ENCODE measurements around the gene RABGGTA. TPM values are rescaled to one million over a fixed set of nuclear protein-coding genes. Genes with fewer than 3 reads are reported as not detected.

The RABGGTA gene
- total RNA-seq, 1 donor from 2014 or later: 19.4 TPM

GRCh38 chr14:24266344-24267244 lies 4.8 kb downstream of the RABGGTA start:
- no peak for DNase-seq
- no peak for ATAC-seq
- intact Hi-C loops (cut with micrococcal nuclease): no loop called here

- intact Hi-C loops (cut with micrococcal nuclease): no loop called here
- DNase-seq (no peak), ATAC-seq (no peak)
Observed at GRCh38 chr14:24264298-24264697, 7.1 kb downstream of the RABGGTA start.

DNA sequence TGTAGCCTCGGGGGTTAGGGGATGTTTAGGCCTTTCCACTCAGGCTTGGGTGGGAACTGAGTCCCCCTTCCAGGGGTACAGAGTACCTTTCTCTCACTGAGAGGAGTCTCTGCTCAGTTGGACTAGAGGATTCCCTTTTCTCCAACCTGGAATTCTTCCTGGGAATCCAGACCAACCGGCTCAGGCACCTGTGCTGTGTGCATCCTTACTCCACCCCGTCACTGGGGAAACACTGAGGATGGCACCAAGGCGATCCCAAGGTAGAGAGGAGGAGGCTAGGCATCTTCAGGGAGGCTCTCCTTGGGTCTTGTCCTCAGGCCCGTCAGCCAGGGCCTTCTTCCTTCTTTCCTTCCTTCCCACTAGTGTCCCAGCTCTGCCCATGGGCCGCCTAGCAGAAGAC lies 7.5 kb downstream of the RABGGTA start:
- intact Hi-C loops (cut with micrococcal nuclease): no loop called here
- DNase-seq: no peak
- ATAC-seq: no peak

DNA sequence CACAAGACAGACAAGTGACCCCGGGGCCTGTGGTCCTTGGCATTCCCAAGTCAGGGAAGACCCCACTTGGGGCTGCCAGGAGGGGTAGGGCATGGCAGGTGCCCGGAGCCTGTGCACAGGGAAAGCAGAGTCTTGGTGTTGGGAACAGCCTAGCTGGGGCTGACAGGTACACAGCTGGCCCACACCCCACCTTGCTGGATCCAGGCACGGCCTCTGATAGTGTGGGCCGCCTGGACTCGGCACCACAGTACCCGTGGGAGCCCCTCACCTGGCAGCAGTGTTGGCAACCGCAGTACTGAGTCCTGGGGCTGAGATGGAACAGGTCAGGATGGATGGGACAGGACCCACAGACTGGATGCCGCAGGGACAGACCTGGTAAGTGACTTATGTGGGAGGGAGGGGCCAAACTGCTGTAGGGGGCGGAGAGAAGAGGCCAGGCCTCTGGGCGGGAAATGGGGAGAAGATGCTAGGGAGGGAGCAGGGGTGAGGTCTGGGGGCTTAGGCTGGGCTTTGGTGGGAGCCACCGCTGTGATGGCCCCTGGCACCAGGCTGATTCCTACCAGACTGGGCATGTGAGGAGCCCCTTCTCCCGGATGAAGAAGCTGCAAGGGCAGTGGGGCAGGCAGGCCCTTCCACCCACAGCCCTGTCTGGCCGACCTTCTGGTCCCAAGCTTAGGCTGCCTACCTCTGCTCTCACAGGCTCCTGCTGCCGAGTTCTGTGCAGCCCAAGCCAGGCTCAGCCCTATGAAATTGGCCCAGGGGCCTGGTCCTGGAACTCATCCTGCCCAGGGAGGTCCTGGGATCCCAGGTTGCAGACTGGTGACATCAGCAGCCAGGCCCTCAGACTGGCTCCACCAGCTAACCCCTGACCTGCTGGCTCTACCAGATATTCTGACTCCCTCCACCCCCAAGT lies 8.3 kb downstream of the RABGGTA start, which contains the start of gene TGM1:
TSS of gene TGM1 (minus strand) at position 357 of the 913 bp plus-strand sequence. CDS start 825 bp downstream, outside the sequence.
- DNase-seq (no peak), ATAC-seq (no peak)
- intact Hi-C loops (cut with micrococcal nuclease): no loop called here

DNA sequence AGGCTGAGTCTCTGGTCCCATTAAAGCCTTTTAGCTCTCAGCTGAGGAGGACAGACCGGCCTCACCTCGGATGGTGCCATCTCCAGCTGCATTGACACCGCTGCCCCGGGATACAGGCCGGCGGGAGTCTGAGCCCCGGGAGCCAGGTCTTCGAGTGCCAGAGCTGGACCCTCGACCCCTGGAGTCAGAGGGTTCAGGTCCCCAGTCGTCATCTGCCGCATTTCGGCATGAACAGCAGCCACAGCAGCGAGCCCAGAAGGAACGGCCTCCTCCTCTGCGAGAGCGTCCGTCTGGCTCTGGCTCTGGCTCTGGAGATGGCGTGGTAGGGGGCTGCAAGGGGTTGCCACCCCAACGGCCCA lies 9.4 kb downstream of the RABGGTA start:
- DNase-seq: no peak
- no peak for ATAC-seq
- intact Hi-C loops (cut with micrococcal nuclease): no loop called here

DNA sequence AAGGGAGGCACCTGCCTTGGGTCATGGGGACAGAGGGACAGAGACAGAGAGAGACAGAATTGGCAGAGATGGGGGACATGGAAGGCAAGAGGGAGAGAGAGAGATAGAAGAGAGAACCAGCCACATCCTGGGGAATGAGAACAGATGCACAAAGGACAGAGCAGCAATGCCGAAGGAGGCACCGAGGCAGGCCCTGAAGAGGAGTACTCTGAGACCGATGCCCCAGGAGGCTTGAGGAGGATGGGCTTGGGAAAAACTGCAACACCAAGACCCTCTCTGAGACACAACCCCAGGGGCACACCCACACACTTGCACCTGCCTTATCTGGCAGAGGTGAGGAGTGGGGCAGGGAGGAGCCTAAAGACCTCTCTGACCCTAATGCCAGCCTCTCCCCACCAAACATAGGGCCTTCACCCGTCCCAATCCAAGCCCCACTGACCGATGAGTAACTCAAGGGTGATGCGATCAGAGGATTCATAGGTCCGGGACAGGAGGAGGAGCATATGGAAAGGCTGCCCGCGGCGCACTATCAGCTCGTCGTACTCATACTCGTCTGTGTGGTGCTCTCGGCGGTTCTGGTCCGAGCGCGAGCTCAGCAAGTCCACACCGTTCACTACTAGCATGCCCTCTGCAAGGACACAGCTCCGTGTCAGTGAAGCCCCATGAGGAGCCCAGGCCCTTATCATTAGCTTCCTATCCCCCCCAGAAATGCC lies 10.0 kb downstream of the RABGGTA start:
- DNase-seq (no peak), ATAC-seq (no peak)
- intact Hi-C loops (cut with micrococcal nuclease): no loop called here

GRCh38 chr14:24260780-24261157 lies 10.6 kb downstream of the RABGGTA start:
- ATAC-seq (no peak), DNase-seq (no peak)
- intact Hi-C loops (cut with micrococcal nuclease): no loop called here

DNA sequence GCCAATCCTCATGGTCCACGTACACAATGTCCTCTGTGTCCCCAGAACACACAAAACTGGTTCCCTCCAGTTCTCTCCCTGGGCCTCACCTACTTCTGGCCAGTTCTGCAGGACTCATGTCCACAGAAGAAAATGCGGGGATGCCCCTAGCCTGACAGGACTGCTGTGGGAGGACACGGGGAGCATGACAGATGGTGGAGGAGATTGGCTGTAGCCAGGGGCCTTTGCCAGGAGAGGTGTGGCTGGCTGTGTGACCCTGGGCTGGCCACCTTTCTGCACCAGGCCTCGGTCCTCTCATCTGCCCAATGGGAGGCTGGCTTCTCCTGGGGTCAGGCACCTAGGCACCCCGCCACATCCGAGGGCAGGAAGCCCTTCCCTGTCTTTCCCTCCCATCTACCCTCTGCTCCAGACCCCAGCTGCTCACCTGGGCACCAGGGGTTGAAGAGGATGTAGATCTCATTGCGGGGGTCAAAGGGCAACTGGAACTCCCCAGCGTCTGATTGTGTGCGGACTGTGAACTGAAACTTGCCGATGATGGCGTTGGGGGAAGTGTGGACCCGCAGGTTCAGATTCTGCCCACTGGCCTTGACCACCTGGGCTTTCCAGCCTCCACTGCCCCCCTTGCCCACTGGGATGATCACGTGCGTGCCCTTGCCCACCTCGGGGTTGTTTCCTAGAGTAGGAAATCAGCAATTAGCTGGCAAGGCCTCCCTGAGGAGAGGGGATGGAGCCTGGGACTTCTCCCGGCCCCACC lies 11.2 kb downstream of the RABGGTA start:
- DNase-seq: no peak
- no peak for ATAC-seq
- intact Hi-C loops (cut with micrococcal nuclease): no loop called here

DNA sequence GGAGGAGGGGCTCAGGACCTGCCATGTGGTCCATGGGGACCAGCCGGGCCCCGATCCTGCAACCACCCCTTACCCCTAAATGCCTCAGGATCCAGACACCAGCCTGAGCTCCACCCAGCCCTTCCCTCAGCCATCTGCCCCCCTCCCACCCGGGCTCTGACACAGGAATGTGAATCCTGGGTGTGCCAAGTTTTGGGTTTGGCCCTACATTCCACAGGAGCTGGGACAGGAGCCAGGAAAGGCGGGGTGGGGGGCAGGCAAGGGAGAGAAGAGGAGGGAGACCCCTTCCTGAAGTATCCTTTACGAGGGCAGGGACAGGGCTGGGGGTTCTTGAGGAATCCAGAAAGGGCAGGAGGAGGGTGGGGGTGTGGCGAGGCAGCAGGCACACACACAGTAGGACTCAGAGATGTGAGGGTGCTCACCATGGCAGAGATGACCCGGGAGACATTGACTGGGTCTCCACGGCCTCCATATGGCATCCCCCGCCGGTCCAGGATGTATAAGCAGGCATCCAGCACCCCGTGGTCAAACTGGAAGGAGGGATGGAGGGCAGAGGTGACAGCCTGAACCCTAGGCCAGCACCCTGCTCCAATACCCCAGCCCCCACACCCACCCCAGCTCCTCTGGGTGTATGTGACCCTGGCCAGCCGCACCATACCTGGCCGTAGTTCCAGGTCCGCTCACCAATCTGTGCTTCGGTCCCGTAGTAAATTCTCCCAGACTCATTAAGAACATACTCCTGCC lies 11.9 kb downstream of the RABGGTA start:
- intact Hi-C loops (cut with micrococcal nuclease): no loop called here
- ATAC-seq: no peak

GRCh38 chr14:24258548-24259265 lies 12.7 kb downstream of the RABGGTA start:
- no peak for DNase-seq
- ATAC-seq: no peak
- intact Hi-C loops (cut with micrococcal nuclease): no loop called here

More for the DNA sequence above, 11.9 kb downstream of the RABGGTA start:
- DNase-seq: no peak

DNA sequence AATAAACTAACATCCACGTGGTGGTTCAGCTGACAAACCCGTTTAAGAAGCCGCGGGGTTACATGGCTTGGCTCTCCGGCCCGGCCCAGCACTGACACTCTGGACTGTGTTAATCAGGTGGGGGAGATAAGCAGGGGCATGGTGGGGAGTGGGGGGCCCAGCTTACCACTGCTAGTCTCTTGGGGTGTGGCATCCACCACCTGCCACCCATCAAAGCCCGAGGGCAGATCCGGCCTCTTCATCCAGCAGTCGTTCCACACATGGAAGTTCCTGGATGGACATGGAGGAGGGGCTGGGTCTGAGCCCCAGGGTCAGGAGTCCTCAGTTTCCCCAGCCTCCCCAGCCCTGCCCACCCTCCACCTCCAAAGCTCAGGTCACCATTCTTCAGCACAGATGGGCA lies 13.3 kb downstream of the RABGGTA start:
- ATAC-seq: no peak
- DNase-seq: no peak
- intact Hi-C loops (cut with micrococcal nuclease): no loop called here

GRCh38 chr14:24256960-24257359 lies 14.4 kb downstream of the RABGGTA start:
- intact Hi-C loops (cut with micrococcal nuclease): no loop called here
- DNase-seq (no peak), ATAC-seq (no peak)

DNA sequence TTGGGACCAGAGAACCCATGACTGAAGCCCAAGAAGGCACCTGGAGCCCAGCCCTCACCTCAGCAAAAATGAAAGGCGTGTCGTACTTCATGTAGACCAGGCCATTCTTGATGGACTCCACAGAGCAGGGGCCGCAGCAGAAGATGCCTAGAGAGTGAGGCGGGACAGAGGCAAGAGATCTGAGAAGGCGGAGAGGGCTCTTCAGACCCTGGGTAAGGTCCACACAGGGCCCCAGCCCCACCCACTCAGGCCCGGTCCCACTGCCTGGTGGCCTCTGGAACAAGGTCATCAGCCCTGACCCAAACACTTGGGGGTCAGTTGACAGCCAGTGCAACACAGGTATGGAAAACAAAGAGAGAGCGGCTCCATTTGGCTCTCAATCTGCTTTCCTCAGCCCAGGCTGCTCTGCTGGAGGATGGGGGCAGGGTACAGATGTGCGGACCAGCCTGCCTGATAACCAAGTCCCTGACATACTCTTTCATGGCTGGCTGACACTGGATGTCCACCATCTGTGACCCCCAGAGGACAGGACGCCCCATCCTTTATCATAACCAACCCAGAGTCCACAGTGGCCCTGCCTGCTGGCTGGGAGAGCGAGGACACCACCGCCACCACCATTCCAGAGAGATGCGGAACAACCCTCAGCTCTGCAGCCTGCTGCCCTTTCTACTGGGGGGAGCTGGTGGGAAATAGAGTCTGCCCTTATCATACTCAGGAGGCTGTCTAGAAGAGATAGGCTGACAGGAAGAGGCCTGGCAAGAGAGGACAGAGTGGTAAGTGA lies 15.3 kb downstream of the RABGGTA start:
- DNase-seq (no peak), ATAC-seq (no peak)
- intact Hi-C loops (cut with micrococcal nuclease): no loop called here

DNA sequence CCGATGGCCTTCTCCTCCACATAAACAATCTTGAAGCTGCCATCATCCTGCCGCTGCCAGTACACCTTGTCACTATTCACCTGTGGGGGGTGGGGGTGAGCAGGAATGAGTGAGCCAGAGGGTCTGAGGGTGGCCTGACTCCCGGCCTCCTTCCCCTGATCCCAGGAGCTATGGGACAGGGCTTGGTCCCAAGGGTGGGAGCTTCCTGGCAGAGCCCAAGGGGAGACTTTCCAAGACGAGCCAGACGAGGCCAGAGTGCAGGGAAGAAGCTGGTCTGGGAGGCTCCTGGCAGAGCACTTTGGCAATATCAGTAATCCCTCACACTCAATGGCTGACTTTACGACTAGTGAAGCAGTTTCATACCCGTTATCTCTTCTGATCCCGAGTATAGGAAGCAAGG lies 16.0 kb downstream of the RABGGTA start:
- no peak for DNase-seq
- intact Hi-C loops (cut with micrococcal nuclease): no loop called here
- no peak for ATAC-seq

DNA sequence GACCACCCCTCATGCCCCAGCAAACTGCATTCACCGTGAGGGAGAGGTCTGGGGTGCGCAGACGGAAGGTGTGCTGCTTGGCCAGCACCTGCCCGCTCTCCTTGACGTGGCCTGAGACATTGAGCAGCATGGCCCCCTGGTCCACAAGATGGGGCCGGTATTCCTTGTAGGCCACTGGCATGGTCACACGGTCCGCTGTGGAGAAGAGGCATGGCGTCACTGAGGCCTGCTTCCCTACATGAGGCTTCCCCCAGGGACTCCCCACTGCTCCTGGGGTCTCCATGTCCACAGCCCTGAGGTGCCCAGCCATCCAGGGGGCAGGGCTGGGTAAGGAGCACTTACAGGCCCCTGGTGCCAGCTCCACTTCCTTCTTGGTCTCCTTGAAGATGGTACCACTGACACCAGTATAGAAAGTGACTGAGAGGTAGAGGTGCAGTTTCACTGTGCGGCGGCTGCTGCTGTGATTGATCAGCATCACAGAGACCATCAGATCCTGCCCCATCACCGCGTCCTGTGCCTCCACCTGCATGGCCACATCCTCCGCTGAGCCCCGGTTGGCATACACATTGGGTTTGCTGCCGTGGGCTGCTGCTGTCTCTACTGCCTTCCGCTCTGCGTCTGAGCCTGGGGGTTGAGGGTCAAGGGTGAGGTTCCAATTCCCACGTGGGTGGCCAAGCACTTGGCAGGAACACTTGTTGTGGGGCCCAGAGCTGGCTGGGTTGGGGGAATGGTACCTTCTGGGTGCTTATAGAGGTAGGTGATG lies 16.6 kb downstream of the RABGGTA start:
- ATAC-seq: no peak
- no peak for DNase-seq
- intact Hi-C loops (cut with micrococcal nuclease): no loop called here

DNA sequence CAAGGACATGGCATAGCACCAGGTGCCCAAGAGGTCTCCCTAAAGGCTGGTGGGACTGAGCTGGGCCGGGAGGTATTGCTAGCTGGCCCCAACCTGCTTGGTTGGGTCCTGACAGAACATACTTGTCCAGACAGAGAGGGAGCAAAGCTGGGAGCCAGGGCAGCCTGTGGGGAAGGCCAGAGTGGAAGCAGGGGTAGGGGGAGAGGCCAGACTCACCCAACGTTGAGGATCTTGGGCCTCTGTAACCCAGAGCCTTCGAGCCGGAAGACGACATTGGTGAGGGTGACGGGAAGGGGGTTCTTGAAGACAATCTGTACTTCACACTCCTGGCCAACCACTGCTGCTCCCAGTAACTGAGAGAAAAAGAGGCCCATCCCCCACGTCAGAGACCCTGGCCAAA lies 17.5 kb downstream of the RABGGTA start:
- intact Hi-C loops (cut with micrococcal nuclease): no loop called here
- DNase-seq: no peak
- no peak for ATAC-seq

Measured in left ventricle myocardium superior (tissue), 1 donor.